H1 (cell line): ENCODE results near the gene ZNF665. TPM values are rescaled to one million over a fixed set of nuclear protein-coding genes. Genes with fewer than 3 reads are reported as not detected.

Experiments used
- CTCF ChIA-PET: fragments of 300-600 bp; sonication (Branson Sonifier 250); formaldehyde crosslinking; loops from one replicate; lab custom pipeline; 2021; ENCODE audit not compliant: partially characterized antibody; lab: Charles Lee
- POLR2A ChIA-PET: fragments of 300-600 bp; sonication (Branson Sonifier 250); formaldehyde crosslinking; loops from one replicate; lab custom pipeline; 2021; ENCODE audit warnings: inconsistent platforms; ENCODE audit not compliant: partially characterized antibody; lab: Charles Lee
- DNase-seq, 2 experiments: peaks; one replicate each; pipeline versions ENCODE4 v3.0.0 to v3.0.0-alpha.2; 2010 to 2022; ENCODE audit warnings: low spot score in 2 of 2, low read depth in 1 of 2, mixed read lengths in 1 of 2
- FAIRE-seq: peaks from 2 replicates; lab custom pipeline; 2011; peaks lifted over from hg19 to GRCh38; lab: Jason Lieb, UNC
- H2AFZ ChIP-seq: 2 replicates; pipeline ENCODE4 v1.8.1; 2012; ENCODE audit warnings: low read length, inconsistent platforms
- H2AK5ac ChIP-seq: 2 replicates; pipeline ENCODE4 v1.6.1; 2013; ENCODE audit warnings: low read depth, low read length
- H2BK120ac ChIP-seq: replicated peaks from 2 replicates; pipeline ENCODE3; 2013; ENCODE audit warnings: low read depth, low read length, inconsistent platforms
- H2BK12ac ChIP-seq: 2 replicates; pipeline ENCODE4 v1.6.1; 2013; ENCODE audit warnings: low read depth, low read length
- H2BK15ac ChIP-seq: 2 replicates; pipeline ENCODE4 v1.6.1; 2013; ENCODE audit warnings: low read length
- H2BK20ac ChIP-seq: 2 replicates; pipeline ENCODE4 v1.6.1; 2013; ENCODE audit warnings: low read length
- H2BK5ac ChIP-seq: 2 replicates; pipeline ENCODE4 v1.6.1; 2013; ENCODE audit warnings: low read depth, low read length
- H3K14ac ChIP-seq: 2 replicates; pipeline ENCODE4 v1.6.1; 2013; ENCODE audit warnings: inconsistent platforms; ENCODE audit not compliant: insufficient read length
- H3K18ac ChIP-seq: 2 replicates; pipeline ENCODE4 v1.6.1; 2013; ENCODE audit warnings: low read length; ENCODE audit errors: extremely low read depth
- H3K23ac ChIP-seq: 2 replicates; pipeline ENCODE4 v1.6.1; 2013; ENCODE audit warnings: inconsistent platforms; ENCODE audit not compliant: insufficient read length
- H3K23me2 ChIP-seq: 2 replicates; pipeline ENCODE4 v1.6.1; 2013; ENCODE audit warnings: low read depth, low read length
- H3K27ac ChIP-seq: 2 replicates; pipeline ENCODE4 v1.6.1; 2011; ENCODE audit warnings: low read depth, low read length, inconsistent platforms
- H3K27me3 ChIP-seq, 4 experiments: replicated peaks in 1 of 4; 1 replicate in 1 of 4; 2 replicates in 3 of 4; pipeline versions ENCODE4 v1.6.1 to v1.8.1; 2011 to 2013; ENCODE audit warnings: low read length in 3 of 4, mild to moderate bottlenecking in 3 of 4, inconsistent platforms in 2 of 4, mixed read lengths in 2 of 4, moderate library complexity in 1 of 4; ENCODE audit not compliant: control insufficient read depth in 3 of 4, insufficient read depth in 3 of 4; ENCODE audit errors: extremely low read depth in 1 of 4
- H3K36me3 ChIP-seq, 4 experiments: 2 replicates each; pipeline versions ENCODE4 v1.6.1 to v1.8.1; 2011 to 2013; ENCODE audit warnings: mild to moderate bottlenecking in 4 of 4, low read length in 3 of 4, moderate library complexity in 2 of 4, control low read depth in 1 of 4, inconsistent platforms in 1 of 4; ENCODE audit not compliant: insufficient read depth in 4 of 4, control insufficient read depth in 2 of 4
- H3K4ac ChIP-seq: replicated peaks from 2 replicates; pipeline ENCODE3; 2013; ENCODE audit warnings: low read length, low read depth, mixed read lengths, inconsistent platforms; ENCODE audit not compliant: insufficient read length
- H3K4me1 ChIP-seq, 4 experiments: replicated peaks in 1 of 4; 1 replicate in 1 of 4; 2 replicates in 3 of 4; pipeline versions ENCODE4 v1.6.1 to v1.8.1; 2011 to 2013; ENCODE audit warnings: low read length in 3 of 4, inconsistent platforms in 2 of 4, mixed read lengths in 1 of 4; ENCODE audit not compliant: insufficient read depth in 4 of 4, control insufficient read depth in 3 of 4
- H3K4me2 ChIP-seq, 2 experiments: 2 replicates each; pipeline versions ENCODE4 v1.6.1 to v1.8.1; 2011 to 2013; ENCODE audit warnings: low read depth in 2 of 2, low read length in 2 of 2, control low read depth in 1 of 2, inconsistent platforms in 1 of 2, mild to moderate bottlenecking in 1 of 2; ENCODE audit not compliant: insufficient read depth in 1 of 2
- H3K4me3 ChIP-seq, 4 experiments: fragments of 200-600, 300-600 bp in 1 of 4; sonication (generic), shearing (Covaris generic), sonication (Bioruptor Twin) in 1 of 4; 2 replicates each; pipeline versions ENCODE4 v1.5.1 to v1.8.1; 2011 to 2016; ENCODE audit warnings: low read length in 4 of 4, low read depth in 3 of 4, control low read depth in 2 of 4, inconsistent platforms in 2 of 4, mild to moderate bottlenecking in 2 of 4, mixed read lengths in 1 of 4, moderate library complexity in 1 of 4; ENCODE audit not compliant: insufficient read depth in 2 of 4; ENCODE audit errors: extremely low read depth in 1 of 4
- H3K56ac ChIP-seq: replicated peaks from 2 replicates; pipeline ENCODE3; 2013; ENCODE audit warnings: low read depth, mild to moderate bottlenecking, mixed read lengths, low read length, inconsistent platforms; ENCODE audit not compliant: insufficient read length
- H3K79me1 ChIP-seq: 2 replicates; pipeline ENCODE4 v1.6.1; 2013; ENCODE audit warnings: low read depth, low read length, control low read depth
- H3K79me2 ChIP-seq, 2 experiments: 2 replicates each; pipeline versions ENCODE4 v1.6.1 to v1.8.1; 2012 to 2013; ENCODE audit warnings: low read length in 2 of 2, mild to moderate bottlenecking in 2 of 2, inconsistent platforms in 1 of 2; ENCODE audit not compliant: insufficient read depth in 2 of 2, control insufficient read depth in 1 of 2
- H3K9ac ChIP-seq, 4 experiments: replicated peaks in 1 of 4; 1 replicate in 1 of 4; 2 replicates in 3 of 4; pipeline versions ENCODE4 v1.6.1 to v1.8.1; 2011 to 2013; ENCODE audit warnings: low read depth in 3 of 4, low read length in 3 of 4, control low read depth in 2 of 4, mild to moderate bottlenecking in 2 of 4, moderate library complexity in 2 of 4, inconsistent platforms in 1 of 4; ENCODE audit errors: extremely low read depth in 1 of 4
- H3K9me3 ChIP-seq, 2 experiments: 2 replicates each; pipeline versions ENCODE4 v1.6.1 to v1.8.1; 2012 to 2013; ENCODE audit warnings: mild to moderate bottlenecking in 2 of 2, moderate library complexity in 2 of 2, control low read depth in 1 of 2, inconsistent platforms in 1 of 2, low read depth in 1 of 2, low read length in 1 of 2, mixed read lengths in 1 of 2; ENCODE audit not compliant: insufficient read depth in 2 of 2
- H4K20me1 ChIP-seq, 2 experiments: replicated peaks in 1 of 2; 2 replicates each; pipeline versions ENCODE3 to v1.8.1; 2011 to 2013; ENCODE audit warnings: inconsistent platforms in 2 of 2, low read length in 2 of 2, mild to moderate bottlenecking in 1 of 2; ENCODE audit not compliant: insufficient read depth in 2 of 2, control insufficient read depth in 1 of 2
- H4K5ac ChIP-seq: 2 replicates; pipeline ENCODE4 v1.6.1; 2013; ENCODE audit warnings: low read length, low read depth, mixed read lengths, inconsistent platforms; ENCODE audit not compliant: insufficient read length
- H4K8ac ChIP-seq: 2 replicates; pipeline ENCODE4 v1.8.0; 2013; ENCODE audit warnings: mild to moderate bottlenecking, moderate library complexity, low read length, inconsistent platforms; ENCODE audit not compliant: insufficient read depth; ENCODE audit errors: extremely low read depth
- H4K91ac ChIP-seq: replicated peaks from 2 replicates; pipeline ENCODE3; 2013; ENCODE audit warnings: low read length, mixed read lengths, inconsistent platforms; ENCODE audit not compliant: insufficient read length
- ATF3 ChIP-seq: IDR thresholded peaks from 2 replicates; pipeline ENCODE4 v1.6.1; 2011; ENCODE audit warnings: low read depth, mild to moderate bottlenecking, low read length; ENCODE audit not compliant: insufficient read depth
- CBX8 ChIP-seq: fragments of 300-800, 300-1000 bp; sonication (generic); IDR thresholded peaks from 2 replicates; pipeline ENCODE4 v1.7.1; 2016; ENCODE audit warnings: low read depth, low read length, borderline replicate concordance
- CEBPB ChIP-seq: IDR thresholded peaks from 2 replicates; pipeline ENCODE4 v1.6.1; 2012; ENCODE audit warnings: low read depth, low read length
- CHD2 ChIP-seq: IDR thresholded peaks from 2 replicates; pipeline ENCODE4 v1.6.1; 2012; ENCODE audit warnings: low read length, improper control_type of control experiment
- CTCF ChIP-seq, 3 experiments: IDR thresholded peaks; 1 replicate in 2 of 3; 2 replicates in 1 of 3; pipeline versions ENCODE4 v1.5.1 to v1.6.1; 2011; ENCODE audit warnings: low read length in 3 of 3, mild to moderate bottlenecking in 3 of 3, inconsistent platforms in 2 of 3, low read depth in 1 of 3, moderate library complexity in 1 of 3; ENCODE audit not compliant: insufficient read depth in 1 of 3; ENCODE audit errors: control extremely low read depth in 1 of 3
- EGR1 ChIP-seq: IDR thresholded peaks from 2 replicates; pipeline ENCODE4 v1.6.1; 2011; ENCODE audit warnings: low read depth, low read length, borderline replicate concordance
- EP300 ChIP-seq, 2 experiments: IDR thresholded peaks; 1 replicate in 1 of 2; 2 replicates in 1 of 2; pipeline ENCODE4 v1.6.1; 2011 to 2012; ENCODE audit warnings: low read depth in 2 of 2, low read length in 2 of 2, mild to moderate bottlenecking in 2 of 2, borderline replicate concordance in 1 of 2, inconsistent platforms in 1 of 2, moderate library complexity in 1 of 2
- FOSL1 ChIP-seq: IDR thresholded peaks from 2 replicates; pipeline ENCODE4 v1.6.1; 2011; ENCODE audit warnings: mild to moderate bottlenecking, low read depth, low read length, moderate library complexity; ENCODE audit not compliant: insufficient read depth
- GTF2F1 ChIP-seq: IDR thresholded peaks from 2 replicates; pipeline ENCODE4 v1.6.1; 2012; ENCODE audit warnings: low read depth, low read length, improper control_type of control experiment, borderline replicate concordance
- KDM5A ChIP-seq: fragments of 200-600 bp; IDR thresholded peaks from 2 replicates; pipeline ENCODE4 v1.7.1; 2012; ENCODE audit warnings: mild to moderate bottlenecking, low read length, inconsistent platforms, mixed read lengths
- POU5F1 ChIP-seq: IDR thresholded peaks from 2 replicates; pipeline ENCODE4 v1.6.1; 2011; ENCODE audit warnings: low read depth, mild to moderate bottlenecking, low read length, moderate library complexity
- SP2 ChIP-seq: IDR thresholded peaks from 2 replicates; pipeline ENCODE4 v1.6.1; 2012; ENCODE audit warnings: mild to moderate bottlenecking, low read length, inconsistent platforms
- polyA plus RNA-seq, 7 experiments: library from polyadenylated mRNA; depleted of rRNA in 3 of 7; stranded (reverse) in 5 of 7; unstranded in 2 of 7; fragments of >200 nt in 5 of 7; fragments of 200-250 nt in 2 of 7; gene quantifications; 1 replicate in 5 of 7; 2 replicates in 1 of 7; 4 replicates in 1 of 7; pipeline versions ENCODE4 v1.2.1 to v1.2.3, GENCODE V29; 2011 to 2013; ENCODE audit warnings: missing spikeins in 2 of 7, mixed read lengths in 2 of 7
- total RNA-seq: library from RNA; stranded (reverse); fragmentation: NEBNext Ultra II Directional; extraction: Animal tissue kit (Norgen Biotek cat#: 25700); gene quantifications from 2 replicates; pipeline ENCODE4 v1.2.1, GENCODE V29; 2021

ZNF665 gene
- total and polyA plus RNA-seq, 2 of the 8 experiments (the other 6 are each of a cell fraction or from before 2014, with no cell fraction given), result 2.4 to 6.4 TPM

- H3K27me3 ChIP-seq, result no peaks in the 10 kb centered on the region
- H2BK12ac ChIP-seq, result no peak overlapping the region
- no peak overlapping the region for H2BK15ac ChIP-seq
- H2AK5ac ChIP-seq, result no peak overlapping the region
- H4K91ac ChIP-seq, result no peak overlapping the region
- POLR2A ChIA-PET, result interaction anchor here (1.6 kb wide), 1 partner anchor 10 kb away, joined by 6 read pairs; no protein-coding TSS in a partner anchor
- H3K23me2 ChIP-seq, result no peaks in the 10 kb centered on the region
- no peaks in the 10 kb centered on the region for H3K79me1 ChIP-seq
- H4K8ac ChIP-seq, result no peak overlapping the region
- H2AFZ ChIP-seq, result no peak overlapping the region
- H3K4me1 ChIP-seq, result no peaks in the 10 kb centered on the region
- H2BK5ac ChIP-seq, result no peak overlapping the region
- no peaks in the 10 kb centered on the region for H3K79me2 ChIP-seq
- H3K14ac ChIP-seq, result no peak overlapping the region
- FAIRE-seq (no peak), DNase-seq (no peak)
- no peak overlapping the region for H3K27ac ChIP-seq
- no peak overlapping the region for H3K4ac ChIP-seq
- H3K9me3 ChIP-seq, result peaks cover 15 to 16% of the 10 kb centered on the region in 2 experiments
- H3K23ac ChIP-seq, result no peak overlapping the region
- H3K9ac ChIP-seq, result no peak overlapping the region
- no peak overlapping the region for H3K4me2 ChIP-seq
- H3K36me3 ChIP-seq, result peaks cover 0 to 61% (median 26%) of the 10 kb centered on the region in 4 experiments; a peak in 6 of 8 replicates
- no peak overlapping the region for H3K56ac ChIP-seq
- CTCF ChIA-PET, result interaction anchor here (1.4 kb wide), 1 partner anchor 16 kb away, joined by 3 read pairs; no protein-coding TSS in a partner anchor
- no peak overlapping the region for H2BK120ac ChIP-seq
- no peak overlapping the region for H3K4me3 ChIP-seq
- H2BK20ac ChIP-seq, result no peak overlapping the region
- no peak overlapping the region for H3K18ac ChIP-seq
- no peaks in the 10 kb centered on the region for H4K20me1 ChIP-seq
- no peak overlapping the region for H4K5ac ChIP-seq
- no peak for TF ChIP-seq ATF3
- TF ChIP-seq SP2, result no peak
- TF ChIP-seq EGR1, result no peak
- no peak for TF ChIP-seq EP300 (IDR thresholded peaks at IDR 0.05; ENCODE audit: borderline replicate concordance in 1 of 2, low read depth in 2 of 2, low read length in 2 of 2)
- no peak for TF ChIP-seq CEBPB
- TF ChIP-seq GTF2F1, result no peak
- no peak for TF ChIP-seq POU5F1
- TF ChIP-seq CTCF (IDR thresholded peaks at IDR 0.05; ENCODE audit: control extremely low read depth in 1 of 3, insufficient read depth in 1 of 3, low read depth in 1 of 3, low read length in 3 of 3), result no peak
- TF ChIP-seq KDM5A, result no peak
- TF ChIP-seq FOSL1, result no peak
- TF ChIP-seq CHD2, result no peak
- no peak for TF ChIP-seq CBX8
These were observed 45.5 kb downstream of the ZNF665 start for GRCh38 chr19:53147645-53148044.
